Fibroblast of lung (primary cell): ENCODE measurements around the gene FOXL2NB. TPM values are rescaled to one million over a fixed set of nuclear protein-coding genes. Genes with fewer than 3 reads are reported as not detected.

Experiments
- DNase-seq, 2 donors: peaks; one replicate each; pipeline versions ENCODE4 v3.0.0 to v3.0.0-alpha.2; 2010; ENCODE audit warnings: low read depth in 2 of 2
- H2AFZ ChIP-seq: 2 replicates; pipeline ENCODE4 v1.5.1; 2012; ENCODE audit warnings: low read length, control low read depth, inconsistent platforms
- H3K27ac ChIP-seq: 2 replicates; pipeline ENCODE4 v1.5.1; 2011; ENCODE audit warnings: low read length, control low read depth; ENCODE audit not compliant: insufficient read depth
- H3K27me3 ChIP-seq: 2 replicates; pipeline ENCODE4 v1.5.1; 2011; ENCODE audit warnings: mild to moderate bottlenecking, low read length; ENCODE audit not compliant: control insufficient read depth, insufficient read depth
- H3K36me3 ChIP-seq: 2 replicates; pipeline ENCODE4 v1.5.1; 2011; ENCODE audit warnings: low read length; ENCODE audit not compliant: control insufficient read depth, insufficient read depth
- H3K4me1 ChIP-seq: 2 replicates; pipeline ENCODE4 v1.5.1; 2011; ENCODE audit warnings: low read length; ENCODE audit not compliant: control insufficient read depth, insufficient read depth; ENCODE audit errors: extremely low read depth
- H3K4me2 ChIP-seq: 2 replicates; pipeline ENCODE4 v1.5.1; 2011; ENCODE audit warnings: low read length, control low read depth; ENCODE audit not compliant: insufficient read depth; ENCODE audit errors: extremely low read depth
- H3K4me3 ChIP-seq, 4 experiments: fragments of 200-600 bp in 1 of 4; sonication (generic) in 1 of 4; replicated peaks in 1 of 4; 2 replicates each; pipeline ENCODE4 v1.5.1; 2011 to 2016; ENCODE audit warnings: low read length in 4 of 4, low read depth in 3 of 4, mild to moderate bottlenecking in 3 of 4, control low read depth in 2 of 4, inconsistent platforms in 1 of 4, mixed read lengths in 1 of 4; ENCODE audit not compliant: insufficient read depth in 1 of 4; ENCODE audit errors: control extremely low read depth in 1 of 4
- H3K79me2 ChIP-seq: 2 replicates; pipeline ENCODE4 v1.5.1; 2012; ENCODE audit warnings: mild to moderate bottlenecking, low read length, inconsistent platforms; ENCODE audit not compliant: control insufficient read depth, insufficient read depth
- H3K9ac ChIP-seq: 2 replicates; pipeline ENCODE4 v1.5.1; 2011; ENCODE audit warnings: mild to moderate bottlenecking, low read length, control low read depth; ENCODE audit not compliant: insufficient read depth
- H3K9me3 ChIP-seq: 2 replicates; pipeline ENCODE4 v1.5.1; 2012; ENCODE audit warnings: low read depth, low read length; ENCODE audit not compliant: control insufficient read depth, insufficient read depth
- H4K20me1 ChIP-seq: 2 replicates; pipeline ENCODE4 v1.5.1; 2011; ENCODE audit warnings: low read length; ENCODE audit not compliant: control insufficient read depth, insufficient read depth; ENCODE audit errors: extremely low read depth
- CTCF ChIP-seq, 2 donors: IDR thresholded peaks in 1 of 2; conservative IDR thresholded peaks in 1 of 2; 1 replicate in 1 of 2; 2 replicates in 1 of 2; pipeline ENCODE4 v1.5.1; 2011 to 2012; ENCODE audit warnings: low read length in 2 of 2, control low read depth in 1 of 2, inconsistent platforms in 1 of 2, low read depth in 1 of 2, mild to moderate bottlenecking in 1 of 2
- EZH2 ChIP-seq: IDR thresholded peaks from 2 replicates; pipeline ENCODE4 v1.5.1; 2012; ENCODE audit warnings: low read length, control low read depth, mild to moderate bottlenecking; ENCODE audit errors: missing control alignments
- polyA plus RNA-seq, 2 donors: library from polyadenylated mRNA; depleted of rRNA in 1 of 2; stranded (reverse) in 1 of 2; unstranded in 1 of 2; fragments of >200 nt; gene quantifications; 2 replicates each; pipeline ENCODE4 v1.2.1, GENCODE V29; 2011 to 2012; ENCODE audit warnings: missing spikeins in 1 of 2
- total RNA-seq: library from RNA; depleted of rRNA; stranded (reverse); fragments of >200 nt; gene quantifications from 2 replicates; pipeline ENCODE4 v1.2.1, GENCODE V29; 2014

Gene FOXL2NB
- total and polyA plus RNA-seq, 2 donors (not counting 1 experiment from before 2014, with no cell fraction given) = not detected

- Histone ChIP-seq H2AFZ (no peak overlapping the region), H4K20me1 (no peaks in the 10 kb centered on the region), H3K9ac (no peak overlapping the region), H3K4me2 (no peak overlapping the region), H3K27ac (no peak overlapping the region), H3K9me3 (no peaks in the 10 kb centered on the region), H3K27me3 (peaks cover 17% of the 10 kb centered on the region), H3K36me3 (no peaks in the 10 kb centered on the region), H3K79me2 (no peaks in the 10 kb centered on the region), H3K4me1 (no peaks in the 10 kb centered on the region), H3K4me3 (no peak overlapping the region)
- DNase-seq = no peak
- TF ChIP-seq EZH2 (no peak), CTCF (conservative IDR thresholded peaks at IDR 0.05 in 1 of 2, IDR thresholded peaks at IDR 0.05 in 1 of 2; ENCODE audit: low read depth in 1 of 2, low read length in 2 of 2) (no peak)
Measured at GRCh38 chr3:138964264-138964663, 17.2 kb downstream of the FOXL2NB start.

DNA sequence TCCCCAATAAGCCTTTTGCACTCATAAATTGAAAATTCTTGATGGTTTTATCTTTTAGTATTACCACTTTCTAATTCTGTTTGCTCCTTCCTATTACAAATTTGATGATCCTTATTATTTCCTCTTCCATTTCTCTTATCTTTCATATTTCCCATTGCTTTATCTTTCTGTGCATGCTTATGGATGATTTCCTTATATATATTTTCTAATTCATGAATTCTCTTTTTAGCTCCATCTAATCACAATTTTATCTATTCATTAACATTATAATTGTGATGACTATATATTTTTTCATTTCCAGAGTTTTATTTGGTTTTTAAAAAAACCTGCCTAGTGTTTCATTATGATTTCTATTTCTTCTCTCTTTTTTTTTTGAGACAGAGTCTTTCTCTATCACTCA lies 17.9 kb downstream of the FOXL2NB start:
- Histone ChIP-seq H3K36me3 (no peaks in the 10 kb centered on the region), H3K4me2 (no peak overlapping the region), H3K4me3 (no peak overlapping the region), H3K27me3 (peaks cover 13% of the 10 kb centered on the region), H3K27ac (no peak overlapping the region), H3K79me2 (no peaks in the 10 kb centered on the region), H3K4me1 (no peaks in the 10 kb centered on the region), H4K20me1 (no peaks in the 10 kb centered on the region), H3K9me3 (no peaks in the 10 kb centered on the region), H3K9ac (no peak overlapping the region), H2AFZ (no peak overlapping the region)
- TF ChIP-seq EZH2 (no peak), CTCF (conservative IDR thresholded peaks at IDR 0.05 in 1 of 2, IDR thresholded peaks at IDR 0.05 in 1 of 2; ENCODE audit: low read depth in 1 of 2, low read length in 2 of 2) (no peak)
- DNase-seq = no peak

GRCh38 chr3:138971766-138972320 lies 24.8 kb downstream of the FOXL2NB start:
- Histone ChIP-seq H3K4me1 (no peaks in the 10 kb centered on the region), H2AFZ (no peak overlapping the region), H3K27me3 (no peaks in the 10 kb centered on the region), H3K9me3 (no peaks in the 10 kb centered on the region), H3K9ac (no peak overlapping the region), H3K4me2 (no peak overlapping the region), H3K36me3 (no peaks in the 10 kb centered on the region), H4K20me1 (no peaks in the 10 kb centered on the region), H3K27ac (no peak overlapping the region), H3K79me2 (no peaks in the 10 kb centered on the region), H3K4me3 (no peak overlapping the region)
- TF ChIP-seq CTCF (conservative IDR thresholded peaks at IDR 0.05 in 1 of 2, IDR thresholded peaks at IDR 0.05 in 1 of 2; ENCODE audit: low read depth in 1 of 2, low read length in 2 of 2) = no peak
- TF ChIP-seq EZH2 = no peak
- no peak for DNase-seq
